ENCODE measurements around the gene SFMBT1.

GRCh38 chr3:53069422-53070068 is 23.7 kb upstream of the SFMBT1 start:
- no peak for TF ChIP-seq CTCF (IDR thresholded peaks at IDR 0.05)
- TF ChIP-seq POLR2AphosphoS5 (IDR thresholded peaks at IDR 0.05; ENCODE audit: insufficient read depth in 1 of 2, low read depth in 1 of 2), result no peak
